Stimulated activated memory B cell treated with anti-CD40 and anti-IgM and Interleukin-4, amounts not matched to agents 10 μg/mL and 1 μg/mL and 100 μg/mL, for 72 hours (primary cell): ENCODE results near the gene BSG.

ENCODE experiments used
- ATAC-seq: fragments of 150-1000 bp; cut with Tn5 transposase; 2 replicates; pipeline ENCODE4 v1.10.0; 2021
- H3K27ac Mint-ChIP-seq: one replicate; pipeline ENCODE4 v1.8.0; 2022; ENCODE audit warnings: mild to moderate bottlenecking, mixed read lengths
- H3K27me3 Mint-ChIP-seq: one replicate; pipeline ENCODE4 v1.8.0; 2022; ENCODE audit warnings: mixed read lengths
- H3K36me3 Mint-ChIP-seq: one replicate; pipeline ENCODE4 v1.8.0; 2022; ENCODE audit warnings: mixed read lengths
- H3K4me1 Mint-ChIP-seq: one replicate; pipeline ENCODE4 v1.8.0; 2022; ENCODE audit warnings: mixed read lengths
- H3K4me3 Mint-ChIP-seq: one replicate; pipeline ENCODE4 v1.8.0; 2022; ENCODE audit warnings: mild to moderate bottlenecking, moderate library complexity, mixed read lengths
- H3K9me3 Mint-ChIP-seq: one replicate; pipeline ENCODE4 v1.8.0; 2022; ENCODE audit warnings: mixed read lengths

Gene BSG

DNA sequence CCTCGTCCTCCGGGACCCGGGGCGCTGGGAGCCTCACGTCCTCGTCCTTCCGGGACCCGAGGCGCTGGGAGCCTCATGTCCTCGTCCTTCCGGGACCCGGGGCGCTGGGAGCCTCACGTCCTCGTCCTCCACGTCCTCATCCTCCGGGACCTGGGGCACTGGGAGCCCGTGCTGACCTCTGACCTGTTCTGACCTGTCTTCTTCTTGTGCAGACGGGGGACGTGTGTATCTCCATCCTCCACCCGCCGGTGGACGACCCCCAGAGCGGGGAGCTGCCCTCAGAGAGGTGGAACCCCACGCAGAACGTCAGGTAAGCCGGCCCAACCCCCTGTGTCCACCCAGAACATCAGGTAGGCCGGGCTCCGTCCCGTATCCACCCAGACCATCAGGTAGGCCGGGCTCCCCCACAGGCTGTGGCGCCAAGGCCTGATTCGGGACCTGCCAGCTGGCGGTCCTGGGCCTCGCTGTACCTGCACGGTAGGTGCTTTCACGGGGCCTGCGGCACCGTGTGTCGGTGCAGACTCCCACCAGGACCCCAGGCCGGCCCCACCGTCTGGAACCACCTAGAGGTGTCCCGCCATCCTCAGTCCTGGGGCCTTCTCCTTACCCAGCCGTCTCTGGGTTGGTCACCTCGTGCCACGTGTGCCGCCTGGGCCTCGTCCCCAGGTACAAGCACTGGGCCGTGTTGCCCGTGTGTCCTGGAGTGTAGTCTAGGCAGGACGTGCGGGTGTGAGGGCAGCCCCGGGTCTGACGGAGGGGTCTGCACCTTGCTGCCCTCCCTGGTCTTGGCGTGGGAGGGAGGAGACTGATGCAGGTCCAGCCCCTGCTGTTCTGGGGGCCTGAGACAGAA is 36.1 kb upstream of the BSG start:
- Mint-ChIP-seq H3K4me3 (no peak overlapping the region), H3K9me3 (no peaks in the 10 kb centered on the region), H3K4me1 (peaks cover 24% of the 10 kb centered on the region), H3K27me3 (no peaks in the 10 kb centered on the region), H3K27ac (no peak overlapping the region), H3K36me3 (peaks cover 23% of the 10 kb centered on the region)
- ATAC-seq, result no peak

DNA sequence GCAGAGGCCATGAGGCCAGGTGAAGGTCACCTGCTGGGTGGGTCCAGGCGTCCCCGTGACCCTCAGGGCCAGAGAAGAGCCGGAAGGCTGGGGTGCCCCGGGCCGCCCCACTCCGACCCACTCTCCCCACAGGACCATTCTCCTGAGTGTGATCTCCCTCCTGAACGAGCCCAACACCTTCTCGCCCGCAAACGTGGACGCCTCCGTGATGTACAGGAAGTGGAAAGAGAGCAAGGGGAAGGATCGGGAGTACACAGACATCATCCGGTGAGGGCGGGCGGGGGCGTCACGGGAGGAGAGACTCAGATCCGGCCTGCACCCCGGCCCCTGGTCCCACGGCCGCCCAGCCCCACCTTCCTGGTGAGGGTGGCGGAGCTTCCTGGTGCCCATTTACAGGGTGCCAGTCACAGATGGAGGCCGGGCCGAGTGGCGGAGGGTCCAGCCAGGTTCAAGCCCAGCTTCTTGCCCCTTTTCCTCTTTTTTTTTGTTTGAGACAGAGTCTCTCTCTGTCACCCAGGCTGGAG is 35.5 kb upstream of the BSG start:
- Mint-ChIP-seq H3K36me3 (peaks cover 23% of the 10 kb centered on the region), H3K27me3 (no peaks in the 10 kb centered on the region), H3K9me3 (no peaks in the 10 kb centered on the region), H3K4me3 (no peak overlapping the region), H3K4me1 (peaks cover 24% of the 10 kb centered on the region), H3K27ac (no peak overlapping the region)
- ATAC-seq, result no peak

DNA sequence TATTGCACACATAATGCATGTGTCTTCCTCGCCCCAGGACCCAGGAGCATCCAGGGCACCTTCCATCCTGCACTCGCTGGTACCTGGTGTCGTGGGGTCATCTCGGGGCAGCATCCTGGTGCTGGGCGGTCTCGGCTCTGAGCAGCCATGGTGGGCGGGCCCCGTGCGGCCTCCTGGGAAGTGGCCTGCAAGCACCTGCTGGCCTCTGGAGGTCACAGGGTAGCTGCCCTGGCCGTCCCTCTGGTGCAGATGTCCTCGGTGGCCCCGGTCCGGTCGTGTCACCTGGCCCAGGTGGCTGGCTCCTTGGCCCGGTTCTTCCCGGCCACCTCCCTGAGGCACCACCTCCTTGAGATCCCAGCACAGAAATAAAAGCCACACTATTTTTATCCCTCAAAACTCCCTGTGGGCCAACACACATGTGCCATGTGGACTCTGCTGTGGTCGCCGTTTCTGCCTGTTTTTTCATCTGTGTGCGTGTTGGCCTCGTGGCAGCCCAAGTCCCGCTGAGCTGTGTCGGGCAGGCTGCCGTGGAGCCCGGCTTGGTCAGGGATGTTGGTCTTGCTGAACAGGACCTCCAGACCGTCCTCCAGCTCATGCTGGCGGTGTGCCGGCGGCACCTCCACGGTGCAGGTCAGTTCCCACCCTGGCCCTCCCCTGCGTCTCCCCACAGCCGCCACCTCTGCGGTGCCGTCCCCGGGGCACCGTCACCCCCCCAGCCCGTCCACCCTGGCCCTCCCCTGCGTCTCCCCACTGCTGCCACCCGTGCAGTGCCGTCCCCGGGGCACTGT is 33.6 kb upstream of the BSG start:
- Mint-ChIP-seq H3K4me3 (no peak overlapping the region), H3K9me3 (no peaks in the 10 kb centered on the region), H3K36me3 (peaks cover 28% of the 10 kb centered on the region), H3K27me3 (no peaks in the 10 kb centered on the region), H3K4me1 (peaks cover 18% of the 10 kb centered on the region), H3K27ac (no peak overlapping the region)
- no peak for ATAC-seq

DNA sequence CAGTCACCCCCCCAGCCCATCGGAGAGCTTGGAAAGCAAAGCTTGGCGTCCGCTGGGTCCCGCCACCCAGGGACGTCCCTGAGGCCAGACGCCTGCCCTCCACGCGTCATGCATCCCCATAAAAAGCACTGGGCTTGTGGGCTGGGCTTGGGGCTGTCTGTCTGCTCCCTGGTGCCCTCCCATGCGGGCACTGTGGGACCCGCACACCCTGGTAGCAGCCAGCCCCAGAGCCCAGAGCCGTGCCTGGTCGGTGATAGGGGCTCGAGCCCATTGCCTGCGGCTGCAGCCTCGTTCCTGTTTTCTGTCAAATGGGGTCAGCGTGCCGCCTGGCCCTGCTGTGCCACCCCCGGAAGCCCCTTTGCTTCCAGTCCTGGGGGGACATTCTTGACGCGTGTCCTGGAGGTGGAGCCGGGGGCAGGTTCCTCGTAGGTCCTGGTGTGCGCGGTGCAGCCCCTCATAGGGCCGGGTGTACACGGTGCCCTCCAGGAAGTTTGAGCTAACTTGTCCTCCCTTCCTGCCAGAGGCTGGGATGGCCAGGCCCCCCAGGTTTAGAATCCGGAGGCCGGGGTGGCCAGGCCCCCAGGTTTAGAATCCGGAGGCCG is 32.9 kb upstream of the BSG start:
- Mint-ChIP-seq H3K27me3 (peaks cover 3% of the 10 kb centered on the region), H3K27ac (no peak overlapping the region), H3K4me1 (peaks cover 18% of the 10 kb centered on the region), H3K4me3 (no peak overlapping the region), H3K36me3 (peaks cover 28% of the 10 kb centered on the region), H3K9me3 (no peaks in the 10 kb centered on the region)
- ATAC-seq, result no peak

DNA sequence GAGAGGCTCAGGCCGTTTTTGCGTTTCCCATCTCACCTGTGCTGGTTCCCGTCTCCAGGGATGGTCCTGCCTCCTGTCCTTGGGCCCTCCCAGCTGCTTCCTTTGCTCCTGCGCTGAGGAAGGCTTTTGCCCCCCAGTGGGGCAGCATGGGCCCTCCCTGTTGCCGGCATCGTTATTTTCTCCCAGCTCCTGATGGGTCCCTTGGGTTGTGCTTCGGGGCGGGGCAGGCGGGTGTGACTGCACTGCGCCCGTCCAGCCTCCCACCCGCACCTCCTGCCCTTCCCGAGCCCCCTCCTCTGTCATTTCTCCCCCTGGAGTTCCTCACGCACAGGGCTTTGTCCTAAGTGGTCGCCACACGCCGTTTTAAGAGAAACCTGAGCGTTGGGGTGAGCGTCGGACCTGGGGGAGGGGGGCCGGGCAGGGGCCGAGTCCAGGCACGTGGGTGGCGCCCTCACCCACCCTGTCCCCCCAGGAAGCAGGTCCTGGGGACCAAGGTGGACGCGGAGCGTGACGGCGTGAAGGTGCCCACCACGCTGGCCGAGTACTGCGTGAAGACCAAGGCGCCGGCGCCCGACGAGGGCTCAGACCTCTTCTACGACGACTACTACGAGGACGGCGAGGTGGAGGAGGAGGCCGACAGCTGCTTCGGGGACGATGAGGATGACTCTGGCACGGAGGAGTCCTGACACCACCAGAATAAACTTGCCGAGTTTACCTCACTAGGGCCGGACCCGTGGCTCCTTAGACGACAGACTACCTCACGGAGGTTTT is 31.3 kb upstream of the BSG start:
- peaks cover 6% of the 10 kb centered on the region for H3K27me3 Mint-ChIP-seq
- no peak overlapping the region for H3K4me3 Mint-ChIP-seq
- no peak overlapping the region for H3K27ac Mint-ChIP-seq
- peaks cover 12% of the 10 kb centered on the region for H3K4me1 Mint-ChIP-seq
- peaks cover 24% of the 10 kb centered on the region for H3K36me3 Mint-ChIP-seq
- no peaks in the 10 kb centered on the region for H3K9me3 Mint-ChIP-seq
- ATAC-seq, result no peak

DNA sequence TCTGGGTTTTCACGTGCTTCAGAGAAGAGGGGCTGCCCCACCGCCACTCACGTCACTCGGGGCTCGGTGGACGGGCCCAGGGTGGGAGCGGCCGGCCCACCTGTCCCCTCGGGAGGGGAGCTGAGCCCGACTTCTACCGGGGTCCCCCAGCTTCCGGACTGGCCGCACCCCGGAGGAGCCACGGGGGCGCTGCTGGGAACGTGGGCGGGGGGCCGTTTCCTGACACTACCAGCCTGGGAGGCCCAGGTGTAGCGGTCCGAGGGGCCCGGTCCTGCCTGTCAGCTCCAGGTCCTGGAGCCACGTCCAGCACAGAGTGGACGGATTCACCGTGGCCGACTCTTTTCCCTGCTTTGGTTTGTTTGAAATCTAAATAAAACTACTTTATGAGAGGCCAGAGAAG is 30.7 kb upstream of the BSG start:
- H3K4me3 Mint-ChIP-seq, result no peak overlapping the region
- no peaks in the 10 kb centered on the region for H3K9me3 Mint-ChIP-seq
- peaks cover 12% of the 10 kb centered on the region for H3K4me1 Mint-ChIP-seq
- no peak overlapping the region for H3K27ac Mint-ChIP-seq
- H3K36me3 Mint-ChIP-seq, result peaks cover 24% of the 10 kb centered on the region
- ATAC-seq, result peak; percentile 22
- peaks cover 6% of the 10 kb centered on the region for H3K27me3 Mint-ChIP-seq

DNA sequence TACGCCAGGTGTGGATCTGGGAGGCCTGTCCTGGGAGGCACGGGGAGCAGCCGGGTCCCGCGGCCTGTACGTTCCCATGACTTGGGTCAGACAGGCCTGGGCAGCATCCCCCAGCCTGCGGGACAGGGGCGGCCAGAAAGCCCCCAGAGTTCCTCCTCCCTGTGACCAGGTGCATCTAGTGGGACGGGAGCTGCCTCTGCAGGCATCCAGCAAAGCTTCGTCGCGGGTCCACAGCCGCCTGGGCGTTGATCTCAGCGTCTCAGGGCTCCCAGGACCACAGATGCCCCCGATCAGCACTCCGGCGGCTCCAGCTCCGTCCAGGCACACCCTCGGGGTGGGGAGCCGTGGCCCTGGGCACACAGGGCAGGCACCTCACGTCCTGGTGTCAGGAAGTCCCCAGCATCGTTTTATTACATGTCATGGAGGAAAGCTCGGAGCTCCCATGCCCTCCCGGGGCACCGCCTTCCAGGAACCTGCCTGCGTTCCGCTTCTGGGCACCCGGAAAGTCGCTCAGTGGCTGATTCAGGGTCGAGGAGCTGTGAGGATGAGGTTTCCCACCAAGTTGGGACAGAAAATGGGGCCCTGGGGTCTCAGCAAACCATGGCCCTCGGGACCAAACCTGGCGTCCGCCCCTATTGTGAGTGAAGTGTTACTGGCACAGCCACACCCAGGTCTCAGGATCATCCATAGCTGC is 30.1 kb upstream of the BSG start:
- ATAC-seq, result no peak
- Mint-ChIP-seq H3K27ac (no peak overlapping the region), H3K36me3 (peaks cover 24% of the 10 kb centered on the region)

DNA sequence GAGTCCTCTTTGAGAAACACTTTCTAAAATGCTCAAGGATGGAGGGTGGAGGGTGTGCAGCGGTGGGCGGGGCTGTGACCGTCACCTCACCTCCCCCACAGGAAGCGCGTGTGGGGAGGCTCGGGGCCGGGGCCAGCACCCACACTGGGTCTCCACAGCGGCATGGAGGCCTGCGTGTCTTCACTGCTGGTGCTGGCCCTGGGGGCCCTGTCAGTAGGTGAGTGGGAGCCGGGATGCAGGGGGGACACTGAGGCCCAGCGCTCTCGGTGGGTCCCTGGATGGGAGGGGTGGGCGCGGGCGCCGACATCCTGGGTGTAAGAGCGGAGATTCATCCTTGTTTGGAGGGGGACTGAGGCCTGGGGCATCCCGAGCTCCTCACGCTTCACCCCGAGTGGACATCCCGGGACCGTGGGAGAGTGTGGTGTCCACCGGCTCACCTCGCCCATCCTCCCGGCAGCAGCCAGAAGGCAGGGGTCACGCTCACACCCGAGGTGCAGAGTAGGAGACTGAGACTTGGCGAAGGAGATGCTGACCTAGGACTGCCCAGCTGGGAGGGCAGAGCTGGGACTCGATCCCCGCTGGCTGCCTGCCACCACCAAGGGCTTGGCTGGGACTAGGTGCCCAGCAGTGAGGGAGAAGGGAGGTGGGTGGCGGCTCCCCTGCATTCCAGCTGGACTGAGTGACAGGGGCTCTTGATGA is 28.3 kb upstream of the BSG start, which contains the start of gene GZMM:
Gene GZMM, plus strand, starts transcription at position 144 of the 699 bp plus-strand sequence. Its CDS starts 19 bp downstream, at position 163.
- Mint-ChIP-seq H3K9me3 (no peaks in the 10 kb centered on the region), H3K27me3 (peaks cover 17% of the 10 kb centered on the region), H3K36me3 (peaks cover 12% of the 10 kb centered on the region), H3K4me1 (peaks cover 12% of the 10 kb centered on the region), H3K27ac (no peak within 1 kb of the TSS), H3K4me3 (no peak within 1 kb of the TSS)
- peak; percentile 4 for ATAC-seq

More for the DNA sequence above, 30.1 kb upstream of the BSG start:
- Mint-ChIP-seq H3K27me3 (peaks cover 6% of the 10 kb centered on the region), H3K4me1 (peaks cover 12% of the 10 kb centered on the region), H3K9me3 (no peaks in the 10 kb centered on the region), H3K4me3 (no peak overlapping the region)

DNA sequence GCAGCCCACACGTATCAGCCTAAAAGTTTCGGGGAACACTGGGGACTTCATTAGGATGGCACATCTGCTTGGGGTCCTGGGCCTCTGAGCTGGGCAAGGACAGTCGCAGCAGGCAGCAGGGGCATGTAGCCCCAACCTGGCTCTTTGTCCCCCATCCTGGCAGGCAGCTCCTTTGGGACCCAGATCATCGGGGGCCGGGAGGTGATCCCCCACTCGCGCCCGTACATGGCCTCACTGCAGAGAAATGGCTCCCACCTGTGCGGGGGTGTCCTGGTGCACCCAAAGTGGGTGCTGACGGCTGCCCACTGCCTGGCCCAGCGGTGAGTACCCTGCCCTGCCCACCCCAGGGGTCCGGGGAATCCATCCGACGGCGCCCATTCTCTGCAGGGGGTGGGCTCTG is 25.3 kb upstream of the BSG start:
- Mint-ChIP-seq H3K27ac (no peak overlapping the region), H3K36me3 (peaks cover 5% of the 10 kb centered on the region), H3K4me1 (peaks cover 12% of the 10 kb centered on the region), H3K4me3 (no peak overlapping the region), H3K27me3 (peaks cover 27% of the 10 kb centered on the region), H3K9me3 (no peaks in the 10 kb centered on the region)
- ATAC-seq, result no peak

DNA sequence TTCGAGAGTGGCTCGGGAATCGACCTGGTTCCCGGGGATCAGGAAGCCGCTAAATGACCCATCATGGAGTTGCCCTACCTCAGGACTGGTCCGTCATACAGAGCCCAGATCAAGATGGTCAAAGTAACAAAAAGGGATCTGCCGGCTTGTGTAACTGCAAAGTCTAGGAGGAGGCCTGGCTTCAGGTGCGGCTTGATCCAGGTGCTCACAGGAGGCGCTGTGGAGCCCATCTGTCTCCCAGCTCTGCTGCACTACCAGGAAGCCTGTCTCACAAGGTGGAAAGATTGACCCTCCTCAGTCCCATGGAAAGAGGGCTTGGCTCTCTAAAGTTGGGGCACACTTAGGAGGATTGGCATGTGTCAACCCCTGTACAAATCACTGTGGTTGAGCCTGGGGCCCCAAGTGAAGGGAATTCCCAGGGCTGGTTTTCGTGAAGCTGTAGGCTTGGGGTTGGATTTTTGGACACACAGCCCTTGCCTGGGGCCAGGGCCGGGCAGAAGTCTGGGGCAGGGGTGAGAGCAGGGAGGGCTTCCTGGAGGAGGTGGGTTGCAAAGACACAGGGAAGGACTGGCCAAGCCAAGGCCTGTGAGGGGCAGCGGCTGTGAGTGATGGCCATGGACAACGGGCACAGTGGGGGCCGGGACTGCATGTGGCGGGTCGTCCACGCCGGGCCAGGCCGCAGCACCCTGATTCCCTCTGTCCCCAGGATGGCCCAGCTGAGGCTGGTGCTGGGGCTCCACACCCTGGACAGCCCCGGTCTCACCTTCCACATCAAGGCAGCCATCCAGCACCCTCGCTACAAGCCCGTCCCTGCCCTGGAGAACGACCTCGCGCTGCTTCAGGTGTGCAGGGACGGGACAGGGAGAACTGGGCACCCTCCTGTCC is 24.3 kb upstream of the BSG start:
- Mint-ChIP-seq H3K9me3 (no peaks in the 10 kb centered on the region), H3K36me3 (peaks cover 4% of the 10 kb centered on the region), H3K27me3 (peaks cover 37% of the 10 kb centered on the region), H3K27ac (no peak overlapping the region), H3K4me3 (no peak overlapping the region), H3K4me1 (peaks cover 12% of the 10 kb centered on the region)
- ATAC-seq, result peak; percentile 31

DNA sequence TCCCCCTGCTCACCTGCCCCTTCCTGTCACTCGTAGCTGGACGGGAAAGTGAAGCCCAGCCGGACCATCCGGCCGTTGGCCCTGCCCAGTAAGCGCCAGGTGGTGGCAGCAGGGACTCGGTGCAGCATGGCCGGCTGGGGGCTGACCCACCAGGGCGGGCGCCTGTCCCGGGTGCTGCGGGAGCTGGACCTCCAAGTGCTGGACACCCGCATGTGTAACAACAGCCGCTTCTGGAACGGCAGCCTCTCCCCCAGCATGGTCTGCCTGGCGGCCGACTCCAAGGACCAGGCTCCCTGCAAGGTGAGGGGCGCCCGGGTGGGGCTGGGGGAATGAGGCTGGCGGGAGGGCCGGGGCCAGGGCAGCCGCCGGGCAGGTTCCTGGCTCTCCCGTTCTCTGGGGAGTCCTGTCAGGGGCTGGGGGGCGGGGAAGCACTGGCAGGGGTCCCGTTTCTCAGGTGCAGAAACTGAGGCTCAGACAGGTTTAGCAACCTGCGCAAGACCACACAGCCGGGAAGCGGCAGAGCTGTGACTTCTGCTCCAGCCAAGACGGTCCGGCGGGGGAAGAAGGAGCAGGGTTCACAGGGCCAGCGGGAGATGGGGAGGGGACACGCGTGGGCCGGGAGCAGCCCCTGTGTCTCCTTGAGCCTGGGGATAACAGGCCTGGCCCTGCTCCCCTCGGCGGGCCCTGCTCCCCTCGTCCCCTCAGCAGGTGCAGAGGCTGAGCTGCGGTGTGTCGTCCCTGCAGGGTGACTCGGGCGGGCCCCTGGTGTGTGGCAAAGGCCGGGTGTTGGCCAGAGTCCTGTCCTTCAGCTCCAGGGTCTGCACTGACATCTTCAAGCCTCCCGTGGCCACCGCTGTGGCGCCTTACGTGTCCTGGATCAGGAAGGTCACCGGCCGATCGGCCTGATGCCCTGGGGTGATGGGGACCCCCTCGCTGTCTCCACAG is 23.2 kb upstream of the BSG start:
- ATAC-seq, result peak; percentile 17
- no peak overlapping the region for H3K4me3 Mint-ChIP-seq
- H3K27ac Mint-ChIP-seq, result no peak overlapping the region
- H3K4me1 Mint-ChIP-seq, result peaks cover 2% of the 10 kb centered on the region
- H3K36me3 Mint-ChIP-seq, result no peaks in the 10 kb centered on the region
- H3K27me3 Mint-ChIP-seq, result peaks cover 41% of the 10 kb centered on the region
- H3K9me3 Mint-ChIP-seq, result no peaks in the 10 kb centered on the region

DNA sequence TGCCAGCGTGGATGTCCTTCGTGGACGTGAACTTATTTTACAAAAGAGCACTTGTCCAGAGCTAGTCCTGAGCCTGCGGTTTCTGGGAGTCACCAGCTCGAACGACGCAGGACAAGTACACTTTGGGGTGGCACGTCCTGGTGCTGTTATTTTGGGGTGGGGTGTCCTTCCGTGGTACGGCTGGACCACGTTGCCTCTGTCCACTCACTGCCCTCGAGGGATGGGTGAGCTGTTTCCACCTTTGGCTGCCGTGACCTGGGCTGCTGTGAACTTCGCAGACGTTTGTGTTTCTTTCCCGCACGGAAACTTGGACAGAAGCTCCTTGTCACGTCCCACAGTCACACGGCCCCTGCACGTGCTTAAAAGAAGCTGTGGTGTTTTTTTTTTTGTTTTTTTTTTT is 17.6 kb upstream of the BSG start:
- Mint-ChIP-seq H3K27me3 (peaks cover 42% of the 10 kb centered on the region), H3K36me3 (no peaks in the 10 kb centered on the region), H3K27ac (no peak overlapping the region), H3K4me1 (no peaks in the 10 kb centered on the region), H3K9me3 (no peaks in the 10 kb centered on the region), H3K4me3 (no peak overlapping the region)
- ATAC-seq, result no peak
